Endodermal cell (in vitro differentiated cells): ENCODE results near the gene FMNL3. TPM values are rescaled to one million over a fixed set of nuclear protein-coding genes. Genes with fewer than 3 reads are reported as not detected.
A peak's percentile ranks its signal among the peaks of the same experiment; 100 is the strongest.

Experiments used
- DNase-seq: peaks from one replicate; pipeline ENCODE4 v3.0.0-alpha.2; 2017
- H3K27ac ChIP-seq: 2 replicates; pipeline ENCODE4 v1.5.1; 2013; ENCODE audit warnings: mild to moderate bottlenecking, low read depth, low read length, moderate library complexity
- H3K27me3 ChIP-seq: 2 replicates; pipeline ENCODE4 v1.6.1; 2013; ENCODE audit warnings: mild to moderate bottlenecking, low read length, moderate library complexity; ENCODE audit not compliant: insufficient read depth, control insufficient read depth, poor library complexity, severe bottlenecking
- H3K36me3 ChIP-seq: 2 replicates; pipeline ENCODE4 v1.7.0; 2013; ENCODE audit warnings: mild to moderate bottlenecking, low read length, moderate library complexity; ENCODE audit not compliant: control insufficient read depth, insufficient read depth
- H3K4me1 ChIP-seq: one replicate; pipeline ENCODE4 v1.7.0; 2013; ENCODE audit warnings: low read length; ENCODE audit not compliant: control insufficient read depth, insufficient read depth
- H3K4me3 ChIP-seq: 2 replicates; pipeline ENCODE4 v1.5.1; 2013; ENCODE audit warnings: mild to moderate bottlenecking, low read length, moderate library complexity
- H3K9ac ChIP-seq: 2 replicates; pipeline ENCODE4 v1.6.1; 2013; ENCODE audit warnings: mild to moderate bottlenecking, low read length, moderate library complexity; ENCODE audit not compliant: poor library complexity, severe bottlenecking; ENCODE audit errors: extremely low read depth
- H3K9me3 ChIP-seq: 2 replicates; pipeline ENCODE4 v1.6.1; 2013; ENCODE audit warnings: mild to moderate bottlenecking, low read length, moderate library complexity; ENCODE audit not compliant: control insufficient read depth
- H3K27ac Mint-ChIP-seq: 2 replicates; pipeline ENCODE4 v1.8.0; 2020; ENCODE audit warnings: mixed read lengths
- H3K27me3 Mint-ChIP-seq: 2 replicates; pipeline ENCODE4 v1.8.0; 2021; ENCODE audit warnings: mild to moderate bottlenecking, mixed read lengths; ENCODE audit not compliant: insufficient read depth
- H3K36me3 Mint-ChIP-seq: 2 replicates; pipeline ENCODE4 v1.8.0; 2020; ENCODE audit warnings: low read depth, mixed read lengths
- H3K4me1 Mint-ChIP-seq: 2 replicates; pipeline ENCODE4 v1.8.0; 2020; ENCODE audit warnings: mixed read lengths
- H3K4me3 Mint-ChIP-seq: 2 replicates; pipeline ENCODE4 v1.8.0; 2020; ENCODE audit warnings: mild to moderate bottlenecking, moderate library complexity, mixed read lengths
- H3K9me3 Mint-ChIP-seq: 2 replicates; pipeline ENCODE4 v1.8.0; 2020; ENCODE audit warnings: mild to moderate bottlenecking, mixed read lengths
- WGBS, 2 experiments: methylation state at CpG; one replicate each; pipeline versions ENCODE4 v1.1.5 to v1.1.7; 2013; ENCODE audit warnings: missing lambda C conversion rate in 2 of 2, mixed read lengths in 1 of 2; ENCODE audit not compliant: insufficient coverage in 1 of 2, insufficient read length in 1 of 2; 5-methylcytosine and 5-hydroxymethylcytosine counted together
- total RNA-seq, 2 donors: library from RNA; stranded (reverse); fragmentation: NEBNext Ultra II Directional in 1 of 2; extraction: Animal tissue kit (Norgen Biotek cat#: 25700) in 1 of 2; gene quantifications; 2 replicates in 1 of 2; 3 replicates in 1 of 2; pipeline ENCODE4 v1.2.1, GENCODE V29; 2021
- TF ChIP-seq, protein P1 (sequence below): fragments of 200-600 bp; sonication (generic); conservative IDR thresholded peaks from 2 replicates; pipeline ENCODE4 v1.5.0; 2021; ENCODE audit warnings: antibody characterized with exemption, mild to moderate bottlenecking

The FMNL3 gene
- total RNA-seq, 2 donors from 2014 or later: 22.4 to 23.5 TPM

DNA sequence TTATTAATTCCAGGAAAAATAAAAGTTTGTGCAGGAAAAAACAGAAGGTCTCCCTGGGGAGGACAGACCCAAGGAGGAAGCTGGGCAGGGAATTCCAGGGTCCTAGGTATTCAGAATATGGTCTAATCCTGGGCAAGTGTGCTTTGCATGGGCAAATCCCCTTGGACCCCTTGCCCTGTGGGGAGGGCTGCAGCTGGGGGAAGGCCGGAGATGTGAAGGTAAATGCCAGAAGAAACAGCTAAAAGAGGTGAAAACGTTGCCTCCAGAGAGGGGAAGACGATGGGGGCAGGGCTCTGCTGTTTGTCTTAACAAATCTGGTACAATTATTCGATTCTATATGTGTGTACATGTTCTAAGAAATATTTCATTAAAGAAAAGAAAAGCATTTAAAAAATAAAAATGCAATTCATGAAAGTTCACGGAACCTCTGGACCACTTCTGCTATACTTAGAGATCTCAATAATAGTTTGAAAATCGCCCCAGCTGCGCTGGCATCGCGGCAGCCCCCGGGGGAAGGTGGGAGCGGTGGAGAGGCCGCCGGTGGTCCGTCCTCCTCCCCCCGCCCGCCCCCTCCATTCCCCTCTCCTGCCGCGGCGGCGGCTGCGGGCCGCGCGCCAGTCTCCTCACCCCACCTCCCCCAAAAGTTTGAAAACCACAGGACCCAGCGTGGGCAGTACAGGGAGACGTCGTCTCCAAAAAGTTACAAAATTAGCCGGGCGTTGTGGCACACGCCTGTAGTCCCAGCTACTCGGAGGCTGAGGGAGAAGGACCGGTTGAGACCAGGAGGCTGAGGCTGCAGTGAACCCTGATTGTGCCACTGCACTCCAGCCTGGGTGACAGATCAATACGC lies 85.3 kb downstream of the FMNL3 start:
- H3K9me3 Mint-ChIP-seq: no peaks in the 10 kb centered on the region
- no peak overlapping the region for H3K27ac Mint-ChIP-seq
- Histone ChIP-seq H3K9ac (no peak overlapping the region), H3K27me3 (no peaks in the 10 kb centered on the region), H3K36me3 (no peaks in the 10 kb centered on the region), H3K4me1 (no peaks in the 10 kb centered on the region), H3K4me3 (peak overlapping the region; percentile 91), H3K9me3 (no peaks in the 10 kb centered on the region), H3K27ac (no peak overlapping the region)
- peak overlapping the region; percentile 77 for H3K4me3 Mint-ChIP-seq
- no peaks in the 10 kb centered on the region for H3K36me3 Mint-ChIP-seq
- H3K4me1 Mint-ChIP-seq: peaks cover 28% of the 10 kb centered on the region
- peaks cover 12% of the 10 kb centered on the region for H3K27me3 Mint-ChIP-seq
- no peak for DNase-seq
- TF ChIP-seq, protein P1, sequence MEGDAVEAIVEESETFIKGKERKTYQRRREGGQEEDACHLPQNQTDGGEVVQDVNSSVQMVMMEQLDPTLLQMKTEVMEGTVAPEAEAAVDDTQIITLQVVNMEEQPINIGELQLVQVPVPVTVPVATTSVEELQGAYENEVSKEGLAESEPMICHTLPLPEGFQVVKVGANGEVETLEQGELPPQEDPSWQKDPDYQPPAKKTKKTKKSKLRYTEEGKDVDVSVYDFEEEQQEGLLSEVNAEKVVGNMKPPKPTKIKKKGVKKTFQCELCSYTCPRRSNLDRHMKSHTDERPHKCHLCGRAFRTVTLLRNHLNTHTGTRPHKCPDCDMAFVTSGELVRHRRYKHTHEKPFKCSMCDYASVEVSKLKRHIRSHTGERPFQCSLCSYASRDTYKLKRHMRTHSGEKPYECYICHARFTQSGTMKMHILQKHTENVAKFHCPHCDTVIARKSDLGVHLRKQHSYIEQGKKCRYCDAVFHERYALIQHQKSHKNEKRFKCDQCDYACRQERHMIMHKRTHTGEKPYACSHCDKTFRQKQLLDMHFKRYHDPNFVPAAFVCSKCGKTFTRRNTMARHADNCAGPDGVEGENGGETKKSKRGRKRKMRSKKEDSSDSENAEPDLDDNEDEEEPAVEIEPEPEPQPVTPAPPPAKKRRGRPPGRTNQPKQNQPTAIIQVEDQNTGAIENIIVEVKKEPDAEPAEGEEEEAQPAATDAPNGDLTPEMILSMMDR: no peak
- 64 to 71% methylated on average over 10 to 25 of the region's 33 CpGs for WGBS, 2 experiments

- TF ChIP-seq, protein P1: no peak
- H3K4me1 Mint-ChIP-seq: peaks cover 26% of the 10 kb centered on the region
- H3K9me3 ChIP-seq: peaks cover 6% of the 10 kb centered on the region
- no peaks in the 10 kb centered on the region for H3K36me3 Mint-ChIP-seq
- WGBS, 2 experiments: 80 to 100% methylated on average over 1 to 2 of the region's 3 CpGs
- H3K4me3 Mint-ChIP-seq: no peak overlapping the region
- H3K36me3 ChIP-seq: no peaks in the 10 kb centered on the region
- H3K9me3 Mint-ChIP-seq: no peaks in the 10 kb centered on the region
- H3K4me3 ChIP-seq: no peak overlapping the region
- peaks cover 13% of the 10 kb centered on the region for H3K27me3 Mint-ChIP-seq
- H3K4me1 ChIP-seq: no peaks in the 10 kb centered on the region
- no peak overlapping the region for H3K9ac ChIP-seq
- H3K27ac Mint-ChIP-seq: peak overlapping the region; percentile 25
- H3K27ac ChIP-seq: no peak overlapping the region
- no peak for DNase-seq
- no peaks in the 10 kb centered on the region for H3K27me3 ChIP-seq
Measured at GRCh38 chr12:49619286-49619685, 87.9 kb downstream of the FMNL3 start.

- H3K4me3 ChIP-seq: no peak overlapping the region
- no peaks in the 10 kb centered on the region for H3K36me3 ChIP-seq
- H3K27me3 Mint-ChIP-seq: peaks cover 11% of the 10 kb centered on the region
- no peak overlapping the region for H3K27ac ChIP-seq
- no peak overlapping the region for H3K4me3 Mint-ChIP-seq
- peaks cover 22% of the 10 kb centered on the region for H3K4me1 Mint-ChIP-seq
- TF ChIP-seq, protein P1: no peak
- no peaks in the 10 kb centered on the region for H3K4me1 ChIP-seq
- 92 to 100% methylated on average over 1 of the region's 1 CpG for WGBS, 2 experiments
- no peak overlapping the region for H3K9ac ChIP-seq
- peaks cover 6% of the 10 kb centered on the region for H3K9me3 ChIP-seq
- H3K9me3 Mint-ChIP-seq: no peaks in the 10 kb centered on the region
- no peaks in the 10 kb centered on the region for H3K27me3 ChIP-seq
- DNase-seq: no peak
- H3K36me3 Mint-ChIP-seq: no peaks in the 10 kb centered on the region
- H3K27ac Mint-ChIP-seq: no peak overlapping the region
Measured at GRCh38 chr12:49618576-49618975, 88.6 kb downstream of the FMNL3 start.
